ENCODE results near the gene CDH5. TPM values are rescaled to one million over a fixed set of nuclear protein-coding genes. Genes with fewer than 3 reads are reported as not detected.
A peak's percentile ranks its signal among the peaks of the same experiment; 100 is the strongest.

CDH5 gene
- total and polyA plus RNA-seq, 2 of the 13 experiments (the other 11 are each of a cell fraction or from before 2014, with no cell fraction given) = 0.71 to 1.1 TPM

- TF ChIP-seq ZBED4 (CRISPR knock-in tag; IDR thresholded peaks at IDR 0.05; ENCODE audit: borderline replicate concordance) (no peak), RAD51 (IDR thresholded peaks at IDR 0.05; ENCODE audit: borderline replicate concordance) (no peak), ZNF772 (CRISPR knock-in tag; IDR thresholded peaks at IDR 0.05) (0 out of 2 replicates have a peak, but pooled peaks have one; percentile 46), JUN (CRISPR knock-in tag; IDR thresholded peaks at IDR 0.05) (no peak)
Measured at GRCh38 chr16:66434619-66435430, 68.3 kb downstream of the CDH5 start (continued).

- 0 out of 2 replicates have a peak, but pooled peaks have one; percentile 13 for TF ChIP-seq ZNF34 (CRISPR knock-in tag; IDR thresholded peaks at IDR 0.05; ENCODE audit: borderline replicate concordance)
- TF ChIP-seq ZNF572 (CRISPR knock-in tag; IDR thresholded peaks at IDR 0.05) = no peak
- H4K20me1 ChIP-seq (ENCODE audit: insufficient read depth, low read length) = no peaks in the 10 kb centered on the region
- in situ Hi-C loops (cut with HindIII; ENCODE audit: extremely low pct_ligation_motif_present, low pct_unique_long_range_greater_than_20kb) (no loop called here), intact Hi-C loops (cut with micrococcal nuclease; ENCODE audit: unreplicated experiment) (loop anchor here (2.0 kb wide), 1 partner anchor 47 kb away; no protein-coding TSS in a partner anchor)
- no peak for FAIRE-seq
- peaks cover 53% of the 10 kb centered on the region for H3K4me1 ChIP-seq (ENCODE audit: insufficient read depth, low read length)
- H3K9ac ChIP-seq (ENCODE audit: insufficient read depth, low read depth, low read length) = no peak overlapping the region
- H3K4me3 ChIP-seq (replicated peaks in 1 of 3; ENCODE audit: insufficient read depth in 1 of 3, low read depth in 2 of 3, low read length in 3 of 3) = no peak overlapping the region
- 94% methylated on average over 1 of the region's 1 CpG for WGBS (ENCODE audit: low lambda C conversion rate)
- CTCF ChIA-PET (ENCODE audit: low intra/inter-chr PET ratio, low total read pairs) = no interaction called here
- BruUV-seq (replicated peaks) = no TSS peak
- H3K27ac ChIP-seq (ENCODE audit: extremely low read length, insufficient read depth, low read length) = peak overlapping the region; percentile 2
- POLR2A ChIA-PET = interaction anchor here (4.1 kb wide), 1 partner anchor 28 kb away, joined by 48 read pairs; no protein-coding TSS in a partner anchor
- H3K36me3 ChIP-seq (replicated peaks in 1 of 2; ENCODE audit: control insufficient read depth in 1 of 2, insufficient read depth in 2 of 2, low read length in 2 of 2) = no peaks in the 10 kb centered on the region
- no peaks in the 10 kb centered on the region for H3K79me2 ChIP-seq (ENCODE audit: insufficient read depth, low read length)
- no peak for ATAC-seq
- H2AFZ ChIP-seq (ENCODE audit: low read length) = no peak overlapping the region
- H3K4me2 ChIP-seq (ENCODE audit: low read depth, low read length) = no peak overlapping the region; the same call in 1 of the 2 replicates
- no peak for DNase-seq (ENCODE audit: low spot score)
- H3K27me3 ChIP-seq (ENCODE audit: control insufficient read depth in 1 of 2, insufficient read depth in 2 of 2, low read length in 2 of 2) = no peaks in the 10 kb centered on the region
- H3K9me3 ChIP-seq (ENCODE audit: low read length) = no peaks in the 10 kb centered on the region
Measured at GRCh38 chr16:66435896-66436295, 69.4 kb downstream of the CDH5 start.

All from HepG2 (cell line).